Neuronal stem cell (in vitro differentiated cells): Measurements from ENCODE around the gene TMBIM4.

Experiments used
- DNase-seq: peaks from one replicate; pipeline ENCODE4 v3.0.0-alpha.2; 2013; ENCODE audit warnings: low spot score
- H2AFZ ChIP-seq: one replicate; pipeline ENCODE4 v1.6.1; 2013; ENCODE audit warnings: mild to moderate bottlenecking, low read length, inconsistent platforms
- H2AK5ac ChIP-seq: 2 replicates; pipeline ENCODE4 v1.6.1; 2013; ENCODE audit warnings: low read depth, mild to moderate bottlenecking, inconsistent platforms, low read length, moderate library complexity, mixed read lengths
- H2BK120ac ChIP-seq: 2 replicates; pipeline ENCODE4 v1.6.1; 2013; ENCODE audit warnings: low read depth, mild to moderate bottlenecking, inconsistent platforms, low read length, moderate library complexity, mixed read lengths
- H2BK12ac ChIP-seq: one replicate; pipeline ENCODE4 v1.6.1; 2013; ENCODE audit warnings: low read length, inconsistent platforms
- H2BK15ac ChIP-seq: 2 replicates; pipeline ENCODE4 v1.6.1; 2013; ENCODE audit warnings: mild to moderate bottlenecking, low read length, inconsistent platforms, mixed read lengths
- H2BK5ac ChIP-seq: one replicate; pipeline ENCODE4 v1.6.1; 2013; ENCODE audit warnings: inconsistent platforms, mild to moderate bottlenecking, low read length, moderate library complexity
- H3K14ac ChIP-seq: one replicate; pipeline ENCODE4 v1.6.1; 2013; ENCODE audit warnings: low read length, inconsistent platforms
- H3K18ac ChIP-seq: 2 replicates; pipeline ENCODE4 v1.6.1; 2013; ENCODE audit warnings: low read length, inconsistent platforms
- H3K23ac ChIP-seq: 2 replicates; pipeline ENCODE4 v1.6.1; 2013; ENCODE audit warnings: low read depth, mild to moderate bottlenecking, mixed read lengths, low read length, inconsistent platforms; ENCODE audit not compliant: poor library complexity
- H3K27ac ChIP-seq: replicated peaks from 3 replicates; pipeline ENCODE4 v1.5.1; 2013; ENCODE audit warnings: low read length, inconsistent platforms
- H3K27me3 ChIP-seq, 3 experiments: 2 replicates each; pipeline ENCODE4 v1.6.1; 2013; ENCODE audit warnings: low read length in 3 of 3, mild to moderate bottlenecking in 2 of 3, inconsistent platforms in 1 of 3, low read depth in 1 of 3, mixed read lengths in 1 of 3, moderate library complexity in 1 of 3; ENCODE audit not compliant: control insufficient read depth in 3 of 3, insufficient read depth in 3 of 3
- H3K36me3 ChIP-seq, 2 donors: replicated peaks in 1 of 2; 2 replicates each; pipeline ENCODE4 v1.6.1; 2013; ENCODE audit warnings: low read length in 2 of 2; ENCODE audit not compliant: control insufficient read depth in 2 of 2, insufficient read depth in 2 of 2
- H3K4ac ChIP-seq: 2 replicates; pipeline ENCODE4 v1.6.1; 2013; ENCODE audit warnings: inconsistent platforms, mild to moderate bottlenecking, low read length, moderate library complexity
- H3K4me1 ChIP-seq, 2 donors: 1 replicate in 1 of 2; 2 replicates in 1 of 2; pipeline ENCODE4 v1.6.1; 2013; ENCODE audit warnings: low read length in 2 of 2, low read depth in 1 of 2; ENCODE audit not compliant: control insufficient read depth in 2 of 2, insufficient read depth in 1 of 2
- H3K4me2 ChIP-seq: one replicate; pipeline ENCODE4 v1.6.1; 2013; ENCODE audit warnings: mild to moderate bottlenecking, low read length, inconsistent platforms; ENCODE audit not compliant: insufficient read depth, poor library complexity, severe bottlenecking
- H3K4me3 ChIP-seq, 2 donors: 2 replicates each; pipeline ENCODE4 v1.5.1; 2013; ENCODE audit warnings: low read length in 2 of 2, mild to moderate bottlenecking in 2 of 2, inconsistent platforms in 1 of 2, moderate library complexity in 1 of 2
- H3K79me1 ChIP-seq: one replicate; pipeline ENCODE4 v1.6.1; 2013; ENCODE audit warnings: low read depth, mild to moderate bottlenecking, inconsistent platforms, low read length, moderate library complexity
- H3K9ac ChIP-seq: one replicate; pipeline ENCODE4 v1.6.1; 2013; ENCODE audit warnings: mild to moderate bottlenecking, low read depth, low read length, inconsistent platforms; ENCODE audit not compliant: poor library complexity
- H3K9me3 ChIP-seq, 2 donors: replicated peaks in 1 of 2; 2 replicates each; pipeline versions ENCODE3 to v1.6.1; 2013; ENCODE audit warnings: low read length in 2 of 2, mild to moderate bottlenecking in 2 of 2, inconsistent platforms in 1 of 2, low read depth in 1 of 2, mixed read lengths in 1 of 2, moderate library complexity in 1 of 2; ENCODE audit not compliant: control insufficient read depth in 2 of 2, insufficient read depth in 1 of 2
- H4K8ac ChIP-seq: one replicate; pipeline ENCODE4 v1.6.1; 2013; ENCODE audit warnings: low read depth, mild to moderate bottlenecking, inconsistent platforms, low read length, moderate library complexity
- H4K91ac ChIP-seq: one replicate; pipeline ENCODE4 v1.6.1; 2013; ENCODE audit warnings: low read length, low read depth, mild to moderate bottlenecking, inconsistent platforms; ENCODE audit not compliant: poor library complexity
- WGBS, 2 donors: extraction: QIAGEN DNeasy Blood & Tissue Kit; methylation state at CpG; one replicate each; pipeline ENCODE4 v1.1.7; 2013; ENCODE audit warnings: missing lambda C conversion rate in 2 of 2, mixed read lengths in 1 of 2; ENCODE audit not compliant: insufficient read length in 2 of 2, insufficient replicate concordance in 1 of 2; ENCODE audit errors: extremely low coverage in 2 of 2; 5-methylcytosine and 5-hydroxymethylcytosine counted together

TMBIM4 gene

GRCh38 chr12:66189486-66189843, 19.7 kb upstream of the TMBIM4 start:
- Histone ChIP-seq H4K8ac (no peak overlapping the region), H3K4me3 (peak overlapping the region in 1 of 2 donors; percentile 84), H3K4me2 (peak overlapping the region; percentile 65), H3K14ac (no peak overlapping the region), H3K4ac (no peak overlapping the region), H3K27ac (no peak overlapping the region), H2AK5ac (no peak overlapping the region), H3K4me1 (peaks cover 0 to 3% of the 10 kb centered on the region in 2 donors), H2BK12ac (no peak overlapping the region), H2BK5ac (no peak overlapping the region), H4K91ac (no peak overlapping the region), H2BK120ac (peak overlapping the region; percentile 47), H2BK15ac (no peak overlapping the region), H3K9me3 (peaks cover 0 to 8% of the 10 kb centered on the region in 2 donors), H3K23ac (no peak overlapping the region), H3K9ac (peak overlapping the region; percentile 89), H3K36me3 (no peaks in the 10 kb centered on the region), H3K79me1 (no peaks in the 10 kb centered on the region), H3K18ac (peak overlapping the region; percentile 92), H3K27me3 (peaks cover 5 to 51% (median 21%) of the 10 kb centered on the region in 3 experiments), H2AFZ (peak overlapping the region; percentile 90)
- no CpG with 5 or more reads among the region's 18 CpGs for WGBS, 2 donors
- no peak for DNase-seq

DNA sequence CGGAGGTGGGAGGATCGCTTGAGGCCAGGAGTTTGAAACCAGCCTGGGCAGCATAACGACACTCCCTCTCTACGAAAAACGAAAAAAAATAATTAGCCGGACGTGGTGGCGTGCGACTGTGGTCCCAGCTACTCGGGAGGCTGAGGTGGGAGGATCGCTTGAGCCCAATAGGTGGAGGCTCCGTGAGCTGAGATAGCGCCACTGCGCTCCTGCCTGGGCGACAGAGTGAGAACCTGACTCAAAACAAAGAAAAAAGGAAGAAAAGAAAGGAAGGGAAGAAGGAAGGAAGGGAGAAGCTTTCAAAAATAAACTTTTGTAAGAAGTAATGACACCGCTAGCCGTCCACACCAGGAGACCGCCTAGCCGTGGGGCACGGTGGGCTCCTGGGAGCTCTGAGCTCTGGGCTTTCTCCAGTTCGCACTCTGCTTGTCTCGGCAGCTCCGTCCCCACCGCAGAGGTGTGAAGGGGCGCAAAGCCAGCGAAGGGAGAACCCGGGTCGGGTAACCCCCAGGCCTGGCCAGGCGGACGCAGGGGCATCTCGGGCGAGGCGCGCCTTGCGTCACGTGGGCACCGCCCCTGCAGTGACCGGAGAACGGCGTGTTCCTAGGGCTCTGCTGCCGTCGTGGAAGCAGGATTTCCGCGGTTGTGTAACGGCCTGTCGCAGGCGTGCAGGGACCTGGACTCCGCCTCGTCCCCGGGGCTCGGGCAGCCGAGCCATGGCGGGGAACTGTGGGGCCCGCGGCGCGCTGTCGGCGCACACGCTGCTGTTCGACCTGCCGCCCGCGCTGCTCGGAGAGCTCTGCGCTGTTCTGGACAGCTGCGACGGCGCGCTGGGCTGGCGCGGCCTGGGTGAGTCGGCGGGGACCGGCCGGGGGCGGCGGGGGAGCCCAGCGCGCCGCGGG, 19.0 kb upstream of the TMBIM4 start, which contains the start of gene IRAK3:
IRAK3 (plus strand) TSS at position 631 of the 902 bp plus-strand sequence; CDS start at position 717, 86 bp downstream.
- Histone ChIP-seq H3K27ac (no peak within 1 kb of the TSS), H3K4me1 (peaks cover 0 to 3% of the 10 kb centered on the region in 2 donors), H4K91ac (no peak within 1 kb of the TSS), H3K79me1 (no peaks in the 10 kb centered on the region), H3K4me2 (peak within 1 kb of the TSS; percentile 65), H3K4ac (no peak within 1 kb of the TSS), H3K27me3 (peaks cover 5 to 51% (median 21%) of the 10 kb centered on the region in 3 experiments), H2BK15ac (peak within 1 kb of the TSS; percentile 87), H3K14ac (peak within 1 kb of the TSS; percentile 98), H3K9ac (peak within 1 kb of the TSS; percentile 89), H2BK12ac (no peak within 1 kb of the TSS), H3K9me3 (peaks cover 0 to 8% of the 10 kb centered on the region in 2 donors), H2AK5ac (no peak within 1 kb of the TSS), H3K18ac (peak within 1 kb of the TSS; percentile 92), H4K8ac (no peak within 1 kb of the TSS), H2BK120ac (peak within 1 kb of the TSS; percentile 47), H3K23ac (peak within 1 kb of the TSS; percentile 85), H2BK5ac (no peak within 1 kb of the TSS), H3K36me3 (no peaks in the 10 kb centered on the region), H2AFZ (peak within 1 kb of the TSS; percentile 90), H3K4me3 (peak within 1 kb of the TSS; percentile 28 to 84)
- peak; percentile 29 for DNase-seq
- WGBS, 2 donors: no CpG with 5 or more reads among the region's 82 CpGs

- no peak for DNase-seq
- peaks cover 0 to 3% of the 10 kb centered on the region in 2 donors for H3K4me1 ChIP-seq
- no CpG with 5 or more reads among the region's 4 CpGs for WGBS, 2 donors
- no peak overlapping the region for H3K14ac ChIP-seq
- H3K18ac ChIP-seq: no peak overlapping the region
- H3K27ac ChIP-seq: no peak overlapping the region
- H2AK5ac ChIP-seq: no peak overlapping the region
- H3K36me3 ChIP-seq: no peaks in the 10 kb centered on the region
- H3K9ac ChIP-seq: no peak overlapping the region
- H3K4me2 ChIP-seq: no peak overlapping the region
- no peak overlapping the region for H2BK15ac ChIP-seq
- no peak overlapping the region for H4K8ac ChIP-seq
- H2AFZ ChIP-seq: no peak overlapping the region
- no peak overlapping the region for H2BK12ac ChIP-seq
- no peak overlapping the region for H2BK5ac ChIP-seq
- peaks cover 5 to 51% (median 21%) of the 10 kb centered on the region in 3 experiments for H3K27me3 ChIP-seq
- H3K23ac ChIP-seq: no peak overlapping the region
- no peak overlapping the region for H4K91ac ChIP-seq
- no peak overlapping the region for H2BK120ac ChIP-seq
- no peak overlapping the region for H3K4me3 ChIP-seq
- H3K79me1 ChIP-seq: no peaks in the 10 kb centered on the region
- H3K9me3 ChIP-seq: peaks cover 0 to 8% of the 10 kb centered on the region in 2 donors
- no peak overlapping the region for H3K4ac ChIP-seq
Measured at GRCh38 chr12:66187821-66188220, 18.0 kb upstream of the TMBIM4 start.

DNA sequence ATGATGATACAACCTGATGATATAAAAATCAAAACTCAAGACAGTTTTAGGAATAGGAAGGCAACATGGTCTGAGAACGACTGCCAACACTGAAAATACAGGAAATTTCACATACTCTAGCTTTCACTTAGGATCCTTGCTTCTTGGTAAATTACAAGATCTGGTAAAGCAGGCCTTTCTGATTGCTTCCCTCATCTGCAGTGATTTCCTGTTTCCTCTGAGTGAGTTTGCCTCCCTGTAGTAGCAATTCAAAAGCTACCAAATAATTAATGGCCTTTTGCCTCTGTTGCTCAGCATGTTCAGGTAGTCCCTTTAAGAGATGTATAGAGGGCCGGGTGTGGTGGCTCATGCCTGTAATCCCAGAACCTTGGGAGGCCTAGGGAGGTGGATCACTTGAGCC, 17.2 kb upstream of the TMBIM4 start:
- H4K8ac ChIP-seq: no peak overlapping the region
- no peak overlapping the region for H3K4ac ChIP-seq
- no peak overlapping the region for H2BK5ac ChIP-seq
- H4K91ac ChIP-seq: no peak overlapping the region
- no peak overlapping the region for H2BK12ac ChIP-seq
- H3K4me1 ChIP-seq: peaks cover 0 to 3% of the 10 kb centered on the region in 2 donors
- peaks cover 5 to 50% (median 21%) of the 10 kb centered on the region in 3 experiments for H3K27me3 ChIP-seq
- no peak overlapping the region for H3K4me3 ChIP-seq
- peaks cover 0 to 8% of the 10 kb centered on the region in 2 donors for H3K9me3 ChIP-seq
- no CpG with 5 or more reads among the region's 2 CpGs for WGBS, 2 donors
- H3K27ac ChIP-seq: no peak overlapping the region
- no peaks in the 10 kb centered on the region for H3K79me1 ChIP-seq
- H2AK5ac ChIP-seq: no peak overlapping the region
- H3K9ac ChIP-seq: no peak overlapping the region
- no peak overlapping the region for H2BK120ac ChIP-seq
- no peak overlapping the region for H3K18ac ChIP-seq
- H3K14ac ChIP-seq: no peak overlapping the region
- no peak overlapping the region for H3K23ac ChIP-seq
- H2BK15ac ChIP-seq: no peak overlapping the region
- H3K4me2 ChIP-seq: no peak overlapping the region
- H2AFZ ChIP-seq: no peak overlapping the region
- no peaks in the 10 kb centered on the region for H3K36me3 ChIP-seq
- no peak for DNase-seq
